PC-9 (cell line): ENCODE results near the gene GPR143. TPM values are rescaled to one million over a fixed set of nuclear protein-coding genes. Genes with fewer than 3 reads are reported as not detected.

Experiments
- BruUV-seq: library from RNA; stranded (reverse); fragments of 400-500 nt; replicated peaks from 2 replicates; lab custom pipeline; 2021; lab: Mats Ljungman, UMichigan
- CTCF ChIA-PET: fragments of 300-600 bp; sonication (Branson Sonifier 250); formaldehyde crosslinking; loops from one replicate; lab custom pipeline; 2022; ENCODE audit warnings: antibody characterized with exemption; lab: Charles Lee
- POLR2A ChIA-PET: fragments of 300-600 bp; sonication (Branson Sonifier 250); formaldehyde crosslinking; loops from one replicate; lab custom pipeline; 2022; ENCODE audit warnings: antibody characterized with exemption; ENCODE audit not compliant: unreplicated experiment; lab: Charles Lee
- DNase-seq, 2 experiments: peaks; one replicate each; pipeline versions ENCODE4 v3.0.0 to v3.0.0-alpha.2; 2015 to 2022; ENCODE audit warnings: mixed read lengths in 1 of 2
- H2AFZ ChIP-seq: fragments of 200-600 bp; sonication (generic); 2 replicates; pipeline ENCODE4 v1.8.1; 2017; ENCODE audit warnings: antibody characterized with exemption
- H3F3A ChIP-seq: fragments of 200-600 bp; sonication (generic); 2 replicates; pipeline ENCODE4 v1.8.1; 2017; ENCODE audit warnings: antibody characterized with exemption, mild to moderate bottlenecking, low read depth; ENCODE audit not compliant: insufficient read depth
- H3K27ac ChIP-seq: fragments of 200-600 bp; sonication (generic); 2 replicates; pipeline ENCODE4 v1.6.1; 2016; ENCODE audit warnings: mixed run types
- H3K27me3 ChIP-seq: fragments of 200-600 bp; sonication (generic); 2 replicates; pipeline ENCODE4 v1.6.1; 2016; ENCODE audit warnings: low read depth, mixed run types; ENCODE audit not compliant: insufficient read depth
- H3K36me3 ChIP-seq: fragments of 200-600 bp; sonication (generic); 2 replicates; pipeline ENCODE4 v1.6.1; 2016; ENCODE audit warnings: low read depth, mixed run types
- H3K4me1 ChIP-seq: fragments of 200-600 bp; sonication (generic); replicated peaks from 2 replicates; pipeline ENCODE4 v1.6.1; 2016; ENCODE audit warnings: mixed run types; ENCODE audit not compliant: insufficient read depth
- H3K4me2 ChIP-seq: fragments of 200-600 bp; sonication (generic); 2 replicates; pipeline ENCODE4 v1.6.1; 2017; ENCODE audit warnings: mixed run types
- H3K4me3 ChIP-seq: fragments of 200-600 bp; sonication (generic); 2 replicates; pipeline ENCODE4 v1.6.1; 2016; ENCODE audit warnings: mixed run types
- H3K79me2 ChIP-seq: fragments of 200-600 bp; sonication (generic); 2 replicates; pipeline ENCODE4 v1.6.1; 2017; ENCODE audit warnings: low read depth, mixed run types
- H3K9me2 ChIP-seq: fragments of 200-600 bp; sonication (generic); 2 replicates; pipeline ENCODE4 v1.8.1; 2017; ENCODE audit warnings: mild to moderate bottlenecking; ENCODE audit not compliant: insufficient read depth
- H3K9me3 ChIP-seq: fragments of 200-600 bp; sonication (generic); 2 replicates; pipeline ENCODE4 v1.8.1; 2016; ENCODE audit warnings: low read depth; ENCODE audit not compliant: insufficient read depth
- H4K20me1 ChIP-seq: fragments of 200-600 bp; sonication (generic); 2 replicates; pipeline ENCODE4 v1.8.1; 2017; ENCODE audit not compliant: insufficient read depth
- CTCF ChIP-seq: fragments of 200-600 bp; sonication (generic); conservative IDR thresholded peaks from 2 replicates; pipeline ENCODE4 v1.6.1; 2017; ENCODE audit warnings: mixed run types, antibody characterized with exemption, mild to moderate bottlenecking, moderate library complexity
- EZH2 ChIP-seq: fragments of 200-600 bp; sonication (generic); IDR thresholded peaks from 2 replicates; pipeline ENCODE4 v1.8.0; 2017; ENCODE audit warnings: antibody characterized with exemption, low read depth
- intact Hi-C: fragments of 100-400 bp; cut with micrococcal nuclease; formaldehyde crosslinking; loops from one replicate; pipeline ENCODE4 v1.10.0; 2022; ENCODE audit not compliant: unreplicated experiment
- total RNA-seq: library from RNA; stranded (reverse); gene quantifications from 2 replicates; pipeline ENCODE4 v1.2.3, GENCODE V29; 2021

The GPR143 gene
- total RNA-seq, 1 experiment from 2014 or later: not detected

GRCh38 chrX:9746148-9746888 lies 19.3 kb downstream of the GPR143 start:
- no peak overlapping the region for H2AFZ ChIP-seq
- no TSS peak for BruUV-seq
- H3K36me3 ChIP-seq: no peaks in the 10 kb centered on the region
- POLR2A ChIA-PET: no interaction called here
- CTCF ChIA-PET: no interaction called here
- H3K4me2 ChIP-seq: no peak overlapping the region
- no peaks in the 10 kb centered on the region for H3K27me3 ChIP-seq
- H3K4me3 ChIP-seq: no peak overlapping the region
- no peak overlapping the region for H3K27ac ChIP-seq
- no peaks in the 10 kb centered on the region for H3K79me2 ChIP-seq
- H3K9me3 ChIP-seq: no peaks in the 10 kb centered on the region
- no peaks in the 10 kb centered on the region for H3K4me1 ChIP-seq
- H3F3A ChIP-seq: no peaks in the 10 kb centered on the region
- DNase-seq: no peak
- no peaks in the 10 kb centered on the region for H3K9me2 ChIP-seq
- intact Hi-C loops: no loop called here
- TF ChIP-seq EZH2: no peak
- TF ChIP-seq CTCF: no peak
- H4K20me1 ChIP-seq: no peaks in the 10 kb centered on the region

GRCh38 chrX:9745417-9746115 lies 20.1 kb downstream of the GPR143 start:
- Histone ChIP-seq H2AFZ (no peak overlapping the region), H4K20me1 (no peaks in the 10 kb centered on the region), H3K4me2 (no peak overlapping the region), H3K27ac (no peak overlapping the region), H3K4me1 (no peaks in the 10 kb centered on the region), H3K4me3 (no peak overlapping the region), H3K79me2 (no peaks in the 10 kb centered on the region), H3K27me3 (no peaks in the 10 kb centered on the region), H3F3A (no peaks in the 10 kb centered on the region), H3K9me3 (no peaks in the 10 kb centered on the region), H3K36me3 (no peaks in the 10 kb centered on the region), H3K9me2 (no peaks in the 10 kb centered on the region)
- POLR2A ChIA-PET: no interaction called here
- TF ChIP-seq CTCF (no peak), EZH2 (no peak)
- BruUV-seq: no TSS peak
- no peak for DNase-seq
- CTCF ChIA-PET: no interaction called here
- intact Hi-C loops: no loop called here

- Histone ChIP-seq H3K9me3 (no peaks in the 10 kb centered on the region), H3K36me3 (no peaks in the 10 kb centered on the region), H3K9me2 (no peaks in the 10 kb centered on the region), H3K27ac (no peak overlapping the region), H3K4me1 (no peaks in the 10 kb centered on the region), H3K79me2 (no peaks in the 10 kb centered on the region), H3K4me2 (no peak overlapping the region), H2AFZ (no peak overlapping the region), H3K27me3 (peaks cover 19% of the 10 kb centered on the region), H3F3A (no peaks in the 10 kb centered on the region), H4K20me1 (no peaks in the 10 kb centered on the region), H3K4me3 (no peak overlapping the region)
- TF ChIP-seq EZH2 (no peak), CTCF (no peak)
- no TSS peak for BruUV-seq
- CTCF ChIA-PET: no interaction called here
- intact Hi-C loops: no loop called here
- DNase-seq: no peak
- POLR2A ChIA-PET: no interaction called here
These were observed 26.5 kb downstream of the GPR143 start for GRCh38 chrX:9739130-9739529.
